Posterior cingulate gyrus (tissue), 11 donors: ENCODE measurements around the gene BIN1.
A peak's percentile ranks its signal among the peaks of the same experiment; 100 is the strongest.

ENCODE experiments used
- DNase-seq, 10 donors: peaks; one replicate each; pipeline versions ENCODE4 v3.0.0 to v3.0.0-alpha.2; 2020 to 2021; ENCODE audit warnings: mixed read lengths in 3 of 10
- intact Hi-C: fragments of 100-400 bp; cut with DNase I; formaldehyde crosslinking; loops from one replicate; pipeline ENCODE4 v1.15.1; 2023

Gene BIN1

GRCh38 chr2:127052771-127053691 lies 53.9 kb downstream of the BIN1 start:
- intact Hi-C loops, result loop anchor here (10.0 kb wide), 1 partner anchor 52 kb away; the partner anchor contains the start of gene BIN1
- peak in 6 of 10 donors; percentile 6 to 80 (median 48) for DNase-seq

DNA sequence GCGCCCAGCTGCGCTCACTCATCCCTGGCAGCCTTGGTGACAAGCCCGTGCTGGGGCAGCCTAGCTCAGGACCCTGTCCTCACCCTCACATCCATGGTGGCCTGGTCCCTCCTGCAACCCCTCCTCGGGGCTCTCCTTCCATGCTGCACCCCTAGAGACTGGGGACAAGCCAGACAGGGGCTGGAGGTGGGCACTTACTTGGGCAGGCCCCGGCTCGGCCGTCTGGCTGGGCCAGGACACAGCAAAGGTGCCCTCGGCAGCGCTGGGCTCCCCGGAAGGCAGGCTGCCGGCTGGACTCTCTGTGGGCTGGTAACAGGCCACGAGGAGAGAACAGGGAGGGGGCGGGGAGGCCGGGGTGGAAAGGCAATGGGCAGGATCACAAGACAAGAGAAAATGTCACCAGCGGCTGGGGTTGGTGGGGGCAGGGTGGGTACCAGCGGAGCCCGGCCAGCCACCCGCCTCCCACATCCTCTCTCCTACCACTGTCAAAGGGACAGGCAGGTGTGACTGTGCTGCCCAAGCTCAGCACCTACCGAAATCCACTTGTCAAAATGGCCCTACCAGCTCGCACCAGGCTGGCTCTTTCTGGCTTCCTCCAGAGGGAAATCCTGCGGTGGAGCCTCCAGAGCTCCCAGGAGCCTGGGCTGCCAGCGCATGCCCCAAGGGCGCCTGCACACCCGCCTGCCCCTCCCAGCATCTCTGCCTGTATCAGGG lies 54.7 kb downstream of the BIN1 start:
- peak in 6 of 10 donors; percentile 30 to 86 (median 74) for DNase-seq
- intact Hi-C loops, result loop anchor here (10.0 kb wide), 1 partner anchor 53 kb away; the partner anchor contains the start of gene BIN1

DNA sequence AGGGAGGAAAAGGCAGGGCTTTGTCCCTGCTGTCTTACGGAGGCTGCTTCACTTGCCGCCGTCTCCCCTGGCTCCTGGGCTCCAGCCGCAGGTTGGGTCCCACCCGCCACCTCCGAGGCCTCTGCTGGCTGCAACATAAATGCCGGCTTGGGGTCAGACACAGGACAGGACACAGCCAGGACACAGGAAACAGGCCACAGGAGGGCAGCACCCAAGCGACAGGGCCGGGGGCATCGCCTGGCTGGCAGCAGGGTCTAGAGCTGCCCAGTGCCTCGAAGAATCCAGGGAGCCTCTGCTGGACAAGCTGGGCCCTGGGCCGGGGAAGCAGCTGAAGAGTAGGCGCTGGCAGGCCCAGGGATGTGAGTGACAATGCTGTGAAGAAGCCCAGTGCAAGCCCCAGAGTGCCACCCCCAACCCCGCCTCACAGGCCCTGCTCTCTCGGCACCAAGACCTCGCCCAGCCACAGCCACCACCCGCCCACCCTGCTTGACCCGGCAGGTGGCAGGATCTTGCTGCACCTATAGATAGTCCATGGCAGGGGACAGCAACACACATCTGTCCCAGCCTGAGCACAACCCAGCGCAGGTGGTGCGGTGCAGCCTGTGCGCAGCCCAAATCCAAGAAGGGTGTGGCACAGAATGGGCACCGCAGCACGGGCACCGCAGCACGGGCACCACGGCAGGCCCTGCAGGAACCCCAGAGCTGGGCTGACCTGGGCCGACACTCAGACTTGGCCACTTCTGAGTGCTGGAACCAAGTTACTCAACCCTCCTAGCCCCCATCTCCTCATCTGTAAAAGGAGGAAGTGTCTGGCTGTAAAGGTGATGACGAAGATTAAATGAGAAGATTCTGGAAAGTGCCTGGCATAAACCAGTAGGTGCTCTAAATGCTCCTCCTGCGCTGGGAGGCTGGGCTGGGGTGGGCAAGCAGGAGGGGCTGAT lies 55.6 kb downstream of the BIN1 start:
- peak in 7 of 10 donors; percentile 29 to 93 (median 65) for DNase-seq
- intact Hi-C loops, result loop anchor here (10.0 kb wide), 1 partner anchor 53 kb away; the partner anchor contains the start of gene BIN1

GRCh38 chr2:127050803-127051115 lies 56.2 kb downstream of the BIN1 start:
- intact Hi-C loops, result loop anchor here (10.0 kb wide), 1 partner anchor 54 kb away; the partner anchor contains the start of gene BIN1
- DNase-seq, result peak in 3 of 10 donors; percentile 8 to 55 (median 10)

GRCh38 chr2:127049927-127050802 lies 56.8 kb downstream of the BIN1 start:
- DNase-seq, result peak; percentile 26 to 96 (median 76)
- intact Hi-C loops, result loop anchor here (5.0 to 10.0 kb wide), 2 partner anchors 55 to 97 kb away; partner anchors contain the start of gene BIN1

GRCh38 chr2:127048969-127049897 lies 57.7 kb downstream of the BIN1 start:
- intact Hi-C loops, result loop anchor here (5.0 kb wide), 1 partner anchor 98 kb away; no protein-coding TSS in a partner anchor
- DNase-seq, result peak in 7 of 10 donors; percentile 3 to 73 (median 13)

DNA sequence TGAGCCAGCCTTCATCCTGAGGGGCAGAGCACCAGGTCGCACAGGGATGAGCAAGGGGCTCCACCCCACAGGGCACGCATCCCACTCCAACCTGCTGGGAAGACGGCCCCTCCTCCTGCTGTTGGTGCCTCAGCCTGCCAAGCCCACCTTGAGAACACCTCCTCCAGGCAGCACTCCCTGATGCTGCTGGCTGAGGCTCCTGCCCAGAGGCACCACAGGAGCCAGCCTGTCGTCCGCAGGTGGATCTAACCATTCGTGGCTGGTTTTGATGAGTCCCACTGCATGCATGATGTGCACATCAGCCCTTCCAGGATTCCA lies 58.4 kb downstream of the BIN1 start:
- DNase-seq, result peak in 4 of 10 donors; percentile 6 to 78 (median 59)

DNA sequence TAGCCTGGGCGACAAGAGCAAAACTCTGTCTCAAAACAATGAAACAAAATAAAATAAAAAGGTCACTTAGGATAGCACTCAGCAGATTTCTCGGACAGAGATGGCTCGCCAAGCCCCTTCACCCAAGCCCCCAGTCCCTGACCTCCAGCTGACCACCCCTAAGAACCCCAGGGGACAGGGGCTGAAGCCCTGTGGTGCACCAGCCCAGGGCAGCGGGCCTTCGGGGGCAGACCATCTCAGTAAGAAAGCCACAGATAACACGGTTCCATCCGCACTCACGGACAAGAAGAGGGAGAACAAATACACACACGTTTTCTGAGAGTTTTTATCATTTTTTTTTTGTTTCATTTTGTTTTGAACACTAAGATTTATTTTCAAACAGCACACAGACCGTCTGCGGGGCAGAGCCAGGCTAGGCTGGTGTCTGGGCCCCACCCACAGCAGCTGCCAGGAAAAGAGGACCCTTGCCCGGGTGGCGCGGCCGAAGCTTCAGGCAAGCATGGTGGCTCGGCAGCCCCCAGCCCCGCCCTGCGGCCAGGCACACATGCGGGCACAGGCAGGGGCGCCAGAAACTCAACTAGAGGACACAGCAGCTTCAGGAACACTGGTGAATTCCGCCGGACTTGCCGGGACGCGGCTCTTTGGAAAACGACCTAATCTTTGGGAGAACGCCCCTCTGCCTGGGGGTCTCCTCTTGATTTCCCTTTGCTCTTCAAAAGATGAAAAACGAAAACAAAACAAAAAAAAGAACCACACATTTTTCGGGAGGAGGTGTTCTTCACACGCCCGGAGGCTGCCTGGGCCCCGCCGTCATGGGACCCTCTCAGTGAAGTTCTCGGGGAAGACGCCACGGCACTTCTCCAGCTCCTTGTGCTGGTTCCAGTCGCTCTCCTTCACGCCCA lies 59.0 kb downstream of the BIN1 start:
- intact Hi-C loops, result loop anchor here (5.0 kb wide), 1 partner anchor 99 kb away; no protein-coding TSS in a partner anchor
- peak in 6 of 10 donors; percentile 3 to 82 (median 46) for DNase-seq

More for the DNA sequence above, 58.4 kb downstream of the BIN1 start:
- intact Hi-C loops, result loop anchor here (5.0 kb wide), 1 partner anchor 99 kb away; no protein-coding TSS in a partner anchor

GRCh38 chr2:127047054-127047453 lies 59.9 kb downstream of the BIN1 start:
- intact Hi-C loops, result loop anchor here (5.0 kb wide), 1 partner anchor 100 kb away; no protein-coding TSS in a partner anchor

DNA sequence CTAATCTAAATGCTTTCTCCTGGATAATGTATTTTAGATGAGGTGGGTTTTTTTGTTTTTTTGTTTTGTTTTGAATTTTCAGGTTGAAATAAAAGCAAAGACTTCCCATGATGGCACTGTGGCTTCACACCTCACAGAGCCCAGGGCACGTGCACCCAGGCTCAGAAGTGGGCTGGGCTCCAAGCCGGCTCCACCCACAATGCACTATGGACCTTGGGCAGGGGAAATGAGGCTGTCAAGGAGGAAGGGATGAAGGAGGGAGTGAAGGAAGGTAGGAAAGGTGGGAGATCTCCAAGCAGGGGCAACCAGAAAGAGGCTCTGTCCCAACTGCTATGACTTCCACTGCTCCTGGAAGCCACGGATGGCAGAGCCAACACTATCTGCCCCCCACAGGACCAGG lies 60.4 kb downstream of the BIN1 start:
- intact Hi-C loops, result loop anchor here (5.0 kb wide), 1 partner anchor 101 kb away; no protein-coding TSS in a partner anchor
- DNase-seq, result peak in 4 of 10 donors; percentile 1 to 57 (median 33)

More at GRCh38 chr2:127047054-127047453, 59.9 kb downstream of the BIN1 start:
- DNase-seq, result peak in 6 of 10 donors; percentile 2 to 82 (median 43)

DNA sequence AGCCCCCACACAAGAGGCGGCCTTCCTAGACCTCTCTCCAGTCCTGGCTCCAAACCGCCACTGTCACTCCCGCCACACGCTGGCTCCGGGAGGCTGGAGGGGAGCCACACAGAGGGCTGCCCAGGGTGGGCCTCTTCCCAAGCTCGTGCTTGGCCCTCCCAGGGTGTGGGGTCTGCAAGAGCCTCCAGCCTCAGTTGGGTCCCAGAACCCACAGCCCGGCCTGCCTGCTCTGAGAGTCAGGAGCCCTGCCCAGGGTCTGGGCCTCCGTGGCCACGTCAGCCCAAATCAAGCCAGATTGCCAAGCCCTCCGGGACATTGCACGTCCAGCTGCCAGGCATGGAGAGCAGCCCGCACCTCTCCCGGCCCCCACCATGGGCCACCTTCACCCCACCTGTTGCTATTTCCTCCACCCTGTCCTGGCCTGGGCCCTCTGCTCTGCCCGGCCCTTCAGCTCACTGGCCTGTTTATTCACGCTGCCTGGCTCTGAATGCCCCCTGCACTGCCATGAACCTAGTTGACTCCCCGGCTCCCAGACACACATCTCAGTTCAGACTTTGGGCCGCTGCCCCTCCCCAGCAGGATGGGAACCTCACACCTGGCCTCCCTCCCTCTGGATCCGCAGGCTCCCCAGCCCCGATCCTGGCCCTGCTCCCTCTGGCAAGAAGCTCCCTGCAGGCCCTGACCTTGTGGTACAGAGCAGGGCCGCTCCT lies 61.0 kb downstream of the BIN1 start:
- intact Hi-C loops, result loop anchor here (5.0 kb wide), 1 partner anchor 101 kb away; no protein-coding TSS in a partner anchor
- peak in 6 of 10 donors; percentile 5 to 86 (median 48) for DNase-seq

- DNase-seq, result peak in 5 of 10 donors; percentile 6 to 75 (median 66)
- intact Hi-C loops, result loop anchor here (5.0 kb wide), 1 partner anchor 102 kb away; no protein-coding TSS in a partner anchor
These were observed 61.8 kb downstream of the BIN1 start for GRCh38 chr2:127044977-127045661.

DNA sequence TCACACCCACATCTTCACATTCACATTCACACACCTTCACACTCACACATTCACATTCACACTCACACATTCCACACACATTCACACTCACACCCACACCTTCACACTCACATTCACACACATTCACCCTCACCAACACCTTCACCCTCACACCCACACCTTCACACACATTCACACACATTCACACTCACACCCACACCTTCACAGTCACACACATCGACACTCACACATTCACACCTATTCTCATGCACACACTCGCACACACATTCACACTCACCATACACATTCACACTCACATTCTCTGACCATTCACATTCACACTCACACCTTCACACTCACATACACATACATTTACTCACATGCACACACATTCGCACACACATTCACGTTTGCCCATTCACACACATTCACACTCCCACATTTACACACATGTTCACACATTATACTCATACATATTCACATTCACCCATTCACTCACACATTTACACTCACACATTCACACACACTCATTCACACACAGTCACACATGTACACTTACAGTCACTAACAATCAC lies 62.7 kb downstream of the BIN1 start:
- intact Hi-C loops, result no loop called here
- no peak for DNase-seq

- peak in 2 of 10 donors; percentile 61 to 75 for DNase-seq
- intact Hi-C loops, result no loop called here
These were observed 63.4 kb downstream of the BIN1 start for GRCh38 chr2:127043367-127044164.
